H9 (cell line): ENCODE measurements around the gene LRIG1. TPM values are rescaled to one million over a fixed set of nuclear protein-coding genes. Genes with fewer than 3 reads are reported as not detected.

Experiments
- DNase-seq: peaks from one replicate; pipeline ENCODE4 v3.0.0-alpha.2; 2017
- H2AFZ ChIP-seq: one replicate; pipeline ENCODE4 v1.6.1; 2013; ENCODE audit warnings: mild to moderate bottlenecking, low read length, control low read depth, moderate library complexity
- H2AK5ac ChIP-seq: 2 replicates; pipeline ENCODE4 v1.6.1; 2013; ENCODE audit warnings: low read length, control low read depth, mixed read lengths; ENCODE audit not compliant: insufficient read length
- H2BK120ac ChIP-seq: one replicate; pipeline ENCODE4 v1.6.1; 2013; ENCODE audit warnings: low read depth, mild to moderate bottlenecking, low read length, control low read depth, inconsistent platforms; ENCODE audit not compliant: poor library complexity, severe bottlenecking
- H2BK12ac ChIP-seq: 2 replicates; pipeline ENCODE4 v1.6.1; 2013; ENCODE audit warnings: low read length, control low read depth, mixed read lengths, low read depth; ENCODE audit not compliant: insufficient read length
- H2BK15ac ChIP-seq: 2 replicates; pipeline ENCODE4 v1.6.1; 2013; ENCODE audit warnings: low read depth, low read length, control low read depth
- H2BK20ac ChIP-seq: one replicate; pipeline ENCODE4 v1.6.1; 2013; ENCODE audit warnings: low read depth, mild to moderate bottlenecking, low read length, control low read depth, inconsistent platforms; ENCODE audit not compliant: poor library complexity, severe bottlenecking
- H2BK5ac ChIP-seq: 2 replicates; pipeline ENCODE4 v1.6.1; 2013; ENCODE audit warnings: low read length, control low read depth, mixed read lengths; ENCODE audit not compliant: insufficient read length
- H3K14ac ChIP-seq: 2 replicates; pipeline ENCODE4 v1.6.1; 2013; ENCODE audit warnings: low read length, control low read depth; ENCODE audit not compliant: insufficient read depth
- H3K18ac ChIP-seq: 2 replicates; pipeline ENCODE4 v1.6.1; 2013; ENCODE audit warnings: low read depth, mild to moderate bottlenecking, mixed read lengths, low read length, control low read depth; ENCODE audit not compliant: insufficient read length
- H3K23ac ChIP-seq: 2 replicates; pipeline ENCODE4 v1.6.1; 2013; ENCODE audit warnings: low read length, control low read depth, mixed read lengths, low read depth; ENCODE audit not compliant: insufficient read length
- H3K23me2 ChIP-seq: 2 replicates; pipeline ENCODE4 v1.6.1; 2013; ENCODE audit warnings: low read depth, mild to moderate bottlenecking, mixed read lengths, low read length, control low read depth; ENCODE audit not compliant: insufficient read length, poor library complexity, severe bottlenecking
- H3K27ac ChIP-seq: 2 replicates; pipeline ENCODE4 v1.5.1; 2013; ENCODE audit warnings: low read length, control low read depth, mixed read lengths, low read depth; ENCODE audit not compliant: insufficient read length
- H3K27me3 ChIP-seq: 2 replicates; pipeline ENCODE4 v1.6.1; 2013; ENCODE audit warnings: low read length, control low read depth, inconsistent platforms; ENCODE audit not compliant: insufficient read depth
- H3K4ac ChIP-seq: 2 replicates; pipeline ENCODE4 v1.6.1; 2013; ENCODE audit warnings: low read depth, mild to moderate bottlenecking, control low read depth, inconsistent platforms, low read length, moderate library complexity
- H3K4me1 ChIP-seq: 2 replicates; pipeline ENCODE4 v1.6.1; 2013; ENCODE audit warnings: low read length, control low read depth, inconsistent platforms; ENCODE audit not compliant: insufficient read depth
- H3K4me2 ChIP-seq: 2 replicates; pipeline ENCODE4 v1.6.1; 2013; ENCODE audit warnings: low read length, control low read depth, mixed read lengths; ENCODE audit not compliant: insufficient read length, insufficient read depth
- H3K56ac ChIP-seq: 2 replicates; pipeline ENCODE4 v1.6.1; 2013; ENCODE audit warnings: low read depth, mild to moderate bottlenecking, mixed read lengths, low read length, control low read depth; ENCODE audit not compliant: insufficient read length
- H3K79me1 ChIP-seq: 2 replicates; pipeline ENCODE4 v1.6.1; 2013; ENCODE audit warnings: low read depth, mild to moderate bottlenecking, moderate library complexity, low read length, control low read depth, inconsistent platforms; ENCODE audit not compliant: insufficient read depth, poor library complexity, severe bottlenecking
- H3K79me2 ChIP-seq: 2 replicates; pipeline ENCODE4 v1.6.1; 2013; ENCODE audit warnings: low read length, control low read depth, inconsistent platforms; ENCODE audit not compliant: insufficient read depth
- H3K9ac ChIP-seq: 2 replicates; pipeline ENCODE4 v1.6.1; 2013; ENCODE audit warnings: low read length, control low read depth, mixed read lengths; ENCODE audit not compliant: insufficient read length; ENCODE audit errors: extremely low read depth
- H3K9me3 ChIP-seq: one replicate; pipeline ENCODE4 v1.6.1; 2013; ENCODE audit warnings: low read depth, low read length, inconsistent platforms; ENCODE audit not compliant: control insufficient read depth
- H3T11ph ChIP-seq: one replicate; pipeline ENCODE4 v1.6.1; 2013; ENCODE audit warnings: mild to moderate bottlenecking, low read length, control low read depth, inconsistent platforms
- H4K20me1 ChIP-seq: one replicate; pipeline ENCODE4 v1.6.1; 2013; ENCODE audit not compliant: control insufficient read depth, insufficient read length, insufficient read depth
- H4K5ac ChIP-seq: 2 replicates; pipeline ENCODE4 v1.6.1; 2013; ENCODE audit warnings: low read depth, mild to moderate bottlenecking, mixed read lengths, low read length, control low read depth; ENCODE audit not compliant: insufficient read length
- H4K8ac ChIP-seq: replicated peaks from 2 replicates; pipeline ENCODE4 v1.6.1; 2013; ENCODE audit warnings: low read length, control low read depth, mixed read lengths, low read depth; ENCODE audit not compliant: insufficient read length
- H4K91ac ChIP-seq: 2 replicates; pipeline ENCODE4 v1.6.1; 2013; ENCODE audit warnings: low read depth, mild to moderate bottlenecking, moderate library complexity, mixed read lengths, low read length, control low read depth; ENCODE audit not compliant: insufficient read length
- H3K27ac Mint-ChIP-seq, 3 experiments: 2 replicates in 2 of 3; 3 replicates in 1 of 3; pipeline ENCODE4 v1.8.0; 2020 to 2021; ENCODE audit warnings: mixed read lengths in 3 of 3, mild to moderate bottlenecking in 1 of 3, moderate library complexity in 1 of 3
- H3K27me3 Mint-ChIP-seq: 2 replicates; pipeline ENCODE4 v1.8.0; 2021; ENCODE audit warnings: low read depth, mild to moderate bottlenecking, moderate library complexity, mixed read lengths
- H3K36me3 Mint-ChIP-seq, 3 experiments: 2 replicates in 2 of 3; 3 replicates in 1 of 3; pipeline ENCODE4 v1.8.0; 2020 to 2021; ENCODE audit warnings: low read depth in 3 of 3, mixed read lengths in 3 of 3; ENCODE audit not compliant: insufficient read depth in 1 of 3
- H3K4me1 Mint-ChIP-seq, 2 experiments: 2 replicates each; pipeline ENCODE4 v1.8.0; 2020; ENCODE audit warnings: mixed read lengths in 2 of 2
- H3K4me3 Mint-ChIP-seq, 2 experiments: 2 replicates in 1 of 2; 3 replicates in 1 of 2; pipeline ENCODE4 v1.8.0; 2020 to 2021; ENCODE audit warnings: mild to moderate bottlenecking in 2 of 2, mixed read lengths in 2 of 2, moderate library complexity in 1 of 2
- H3K9me3 Mint-ChIP-seq, 2 experiments: 2 replicates in 1 of 2; 3 replicates in 1 of 2; pipeline ENCODE4 v1.8.0; 2020; ENCODE audit warnings: mild to moderate bottlenecking in 2 of 2, mixed read lengths in 2 of 2, moderate library complexity in 1 of 2
- total RNA-seq: library from RNA; stranded (reverse); gene quantifications from 2 replicates; pipeline ENCODE4 v1.2.1, GENCODE V29; 2021
- TF ChIP-seq, protein P1 (sequence below): fragments of 200-600 bp; sonication (generic); conservative IDR thresholded peaks from 3 replicates; pipeline ENCODE4 v1.8.0; 2021; ENCODE audit warnings: antibody characterized with exemption, mild to moderate bottlenecking

The LRIG1 gene
- total RNA-seq, 1 experiment from 2014 or later = 70.3 TPM

DNA sequence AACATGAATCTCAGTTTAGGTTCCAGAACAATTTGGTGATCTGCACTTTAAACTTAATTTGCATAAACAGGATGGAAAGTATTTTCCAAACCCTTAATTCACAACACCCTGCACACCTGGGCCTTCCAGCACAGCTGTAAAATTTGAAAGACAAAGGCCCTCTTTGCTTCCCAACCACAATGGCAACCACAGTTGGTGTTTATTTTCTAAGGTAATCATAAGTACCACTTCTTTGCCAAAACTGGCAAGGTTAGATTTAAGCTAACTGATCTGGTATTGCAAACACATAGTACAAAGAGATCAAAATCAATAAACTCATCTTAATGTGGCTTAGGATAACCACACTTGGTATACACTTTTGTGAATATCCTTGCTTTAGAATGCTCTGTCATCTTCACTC lies 4.1 kb downstream of the LRIG1 start:
- Histone ChIP-seq H4K5ac (no peak overlapping the region), H3K18ac (no peak overlapping the region), H4K20me1 (peaks cover 2% of the 10 kb centered on the region), H3K79me2 (peaks cover 50% of the 10 kb centered on the region), H3K4me1 (peaks cover 25% of the 10 kb centered on the region), H2AK5ac (no peak overlapping the region), H3K4me2 (peak overlapping the region; percentile 90), H3K79me1 (no peaks in the 10 kb centered on the region), H4K91ac (no peak overlapping the region), H2BK5ac (no peak overlapping the region), H4K8ac (no peak overlapping the region), H3K27ac (peak overlapping the region; percentile 97), H3K27me3 (no peaks in the 10 kb centered on the region), H3K9me3 (no peaks in the 10 kb centered on the region), H3K4ac (no peak overlapping the region), H2BK12ac (no peak overlapping the region), H3K23ac (no peak overlapping the region), H3K14ac (no peak overlapping the region), H2BK15ac (no peak overlapping the region), H2AFZ (no peak overlapping the region), H3K9ac (no peak overlapping the region), H3K56ac (no peak overlapping the region), H3K23me2 (peaks cover 16% of the 10 kb centered on the region), H2BK20ac (no peak overlapping the region), H3T11ph (peak overlapping the region; percentile 41), H2BK120ac (no peak overlapping the region)
- DNase-seq = no peak
- TF ChIP-seq, protein P1, sequence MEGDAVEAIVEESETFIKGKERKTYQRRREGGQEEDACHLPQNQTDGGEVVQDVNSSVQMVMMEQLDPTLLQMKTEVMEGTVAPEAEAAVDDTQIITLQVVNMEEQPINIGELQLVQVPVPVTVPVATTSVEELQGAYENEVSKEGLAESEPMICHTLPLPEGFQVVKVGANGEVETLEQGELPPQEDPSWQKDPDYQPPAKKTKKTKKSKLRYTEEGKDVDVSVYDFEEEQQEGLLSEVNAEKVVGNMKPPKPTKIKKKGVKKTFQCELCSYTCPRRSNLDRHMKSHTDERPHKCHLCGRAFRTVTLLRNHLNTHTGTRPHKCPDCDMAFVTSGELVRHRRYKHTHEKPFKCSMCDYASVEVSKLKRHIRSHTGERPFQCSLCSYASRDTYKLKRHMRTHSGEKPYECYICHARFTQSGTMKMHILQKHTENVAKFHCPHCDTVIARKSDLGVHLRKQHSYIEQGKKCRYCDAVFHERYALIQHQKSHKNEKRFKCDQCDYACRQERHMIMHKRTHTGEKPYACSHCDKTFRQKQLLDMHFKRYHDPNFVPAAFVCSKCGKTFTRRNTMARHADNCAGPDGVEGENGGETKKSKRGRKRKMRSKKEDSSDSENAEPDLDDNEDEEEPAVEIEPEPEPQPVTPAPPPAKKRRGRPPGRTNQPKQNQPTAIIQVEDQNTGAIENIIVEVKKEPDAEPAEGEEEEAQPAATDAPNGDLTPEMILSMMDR = no peak
- H3K27ac Mint-ChIP-seq = peak overlapping the region; percentile 96 to 97 (median 96)
- H3K27me3 Mint-ChIP-seq = no peaks in the 10 kb centered on the region; the same call in 1 of the 2 replicates
- peak overlapping the region; percentile 40 to 99 for H3K4me3 Mint-ChIP-seq
- peaks cover 77 to 84% of the 10 kb centered on the region in 2 experiments for H3K4me1 Mint-ChIP-seq
- peaks cover 2 to 12% (median 10%) of the 10 kb centered on the region in 3 experiments; a peak in 6 of 7 replicates for H3K36me3 Mint-ChIP-seq
- H3K9me3 Mint-ChIP-seq = peaks cover 0 to 3% of the 10 kb centered on the region in 2 experiments; a peak in 3 of 5 replicates
